Anterior cingulate cortex (tissue), 58 donors: Measurements from ENCODE around the gene XKR8.
"Not testable (repeated sequence)": the region's sequence is repeated elsewhere in the genome, so short reads cannot be mapped to it uniquely, and the experiment has no call there.

Experiments
- DNase-seq, 58 donors: peaks; one replicate each; lab custom pipeline; 2025; lab: John Stamatoyannopoulos, UW

Gene XKR8

GRCh38 chr1:27981145-27981544 is 21.4 kb downstream of the XKR8 start:
- peak in 18 of 58 donors; percentile 19 to 73 (median 44) for DNase-seq

- DNase-seq, result no peak
Measured at GRCh38 chr1:27990920-27991537, 31.3 kb downstream of the XKR8 start.

- DNase-seq, result no peak
Measured at GRCh38 chr1:27992276-27992675, 32.5 kb downstream of the XKR8 start.

GRCh38 chr1:27993241-27993640 is 33.5 kb downstream of the XKR8 start:
- DNase-seq, result peak in 12 of 58 donors; percentile 4 to 49 (median 20)

- peak in 2 of 58 donors; percentile 1 to 51 for DNase-seq
Measured at GRCh38 chr1:27994060-27994459, 34.3 kb downstream of the XKR8 start.

GRCh38 chr1:27994526-27994925 is 34.8 kb downstream of the XKR8 start:
- not testable (repeated sequence) for DNase-seq

- DNase-seq, result no peak
Measured at GRCh38 chr1:27999055-27999454, 39.3 kb downstream of the XKR8 start.

GRCh38 chr1:28002600-28002999 is 42.8 kb downstream of the XKR8 start:
- no peak for DNase-seq

GRCh38 chr1:28003117-28003516 is 43.3 kb downstream of the XKR8 start:
- DNase-seq, result not testable (repeated sequence)

- no peak for DNase-seq
Measured at GRCh38 chr1:28010969-28011368, 51.2 kb downstream of the XKR8 start.
